Measurements from ENCODE around the gene SETD1B. TPM values are rescaled to one million over a fixed set of nuclear protein-coding genes. Genes with fewer than 3 reads are reported as not detected.

SETD1B gene
- total RNA-seq, 1 experiment from 2014 or later = 1.1 TPM

Other genes with a start within 250 kb of the SETD1B start
- 18.1 and 30.1 TPM in 2 replicates for gene KDM2B, start 223.0 kb upstream of the SETD1B start, total RNA-seq (2014; rRNA removed; shearing (Covaris generic); ENCODE audit: low replicate concordance)
- gene ORAI1, start 177.5 kb upstream of the SETD1B start, total RNA-seq (2014; rRNA removed; shearing (Covaris generic); ENCODE audit: low replicate concordance) = 5.9 and 15.9 TPM in 2 replicates
- gene MORN3, start 134.4 kb upstream of the SETD1B start, total RNA-seq (2014; rRNA removed; shearing (Covaris generic); ENCODE audit: low replicate concordance) = not detected in 2 replicates
- gene TMEM120B, start 91.3 kb upstream of the SETD1B start, total RNA-seq (2014; rRNA removed; shearing (Covaris generic); ENCODE audit: low replicate concordance) = 3.6 and 6.6 TPM in 2 replicates
- 0.20 and 6.3 TPM in 2 replicates for gene RHOF, start 10.3 kb upstream of the SETD1B start, total RNA-seq (2014; rRNA removed; shearing (Covaris generic); ENCODE audit: low replicate concordance)
- gene HPD, start 54.9 kb downstream of the SETD1B start, total RNA-seq (2014; rRNA removed; shearing (Covaris generic); ENCODE audit: low replicate concordance) = 0.56 and 3.1 TPM in 2 replicates
- gene PSMD9, start 84.8 kb downstream of the SETD1B start, total RNA-seq (2014; rRNA removed; shearing (Covaris generic); ENCODE audit: low replicate concordance) = 66.6 and 117 TPM in 2 replicates
- gene CFAP251, start 114.6 kb downstream of the SETD1B start, total RNA-seq (2014; rRNA removed; shearing (Covaris generic); ENCODE audit: low replicate concordance) = 0.74 and 1.7 TPM in 2 replicates
- 1.8 and 2.4 TPM in 2 replicates for gene BCL7A, start 217.9 kb downstream of the SETD1B start, total RNA-seq (2014; rRNA removed; shearing (Covaris generic); ENCODE audit: low replicate concordance)

All from MG63 (cell line).